ENCODE results near the gene SYNJ1. TPM values are rescaled to one million over a fixed set of nuclear protein-coding genes. Genes with fewer than 3 reads are reported as not detected.
"Not testable (repeated sequence)": the region's sequence is repeated elsewhere in the genome, so short reads cannot be mapped to it uniquely, and the experiment has no call there.

Gene SYNJ1
- 6.3 TPM for polyA plus RNA-seq (2013, experiment 1 of 4)
- 5.5 TPM for polyA plus RNA-seq (2013, experiment 2 of 4)
- 4.6 TPM for polyA plus RNA-seq (2013, experiment 3 of 4)
- 7.7 TPM for polyA plus RNA-seq (2013, experiment 4 of 4)

- Histone ChIP-seq H3K4me3 (ENCODE audit: insufficient read depth, low read depth, low read length) (peak within 1 kb of the TSS; percentile 68), H3K36me3 (ENCODE audit: control insufficient read depth, insufficient read depth, low read length) (no peaks in the 10 kb centered on the region), H3K9me3 (ENCODE audit: control insufficient read depth, low read length) (no peaks in the 10 kb centered on the region), H3K4me1 (ENCODE audit: control insufficient read depth, insufficient read depth, low read length) (no peaks in the 10 kb centered on the region), H3K27me3 (ENCODE audit: control insufficient read depth, insufficient read depth, low read length, poor library complexity, severe bottlenecking) (no peaks in the 10 kb centered on the region), H3K27ac (ENCODE audit: insufficient read depth, low read depth, low read length, poor library complexity, severe bottlenecking) (peak within 1 kb of the TSS; percentile 40)
- 0% methylated on average over 79 of the region's 79 CpGs for WGBS, 2 experiments
Measured at GRCh38 chr21:32727687-32728455, at the start of gene SYNJ1. Gene SYNJ1, minus strand, starts transcription at chr21:32728013. Its CDS starts 1,118 bp downstream, at chr21:32726895.

GRCh38 chr21:32777269-32777668 lies 49.5 kb upstream of the SYNJ1 start:
- H3K27me3 ChIP-seq (ENCODE audit: control insufficient read depth, insufficient read depth, low read length, poor library complexity, severe bottlenecking) = no peaks in the 10 kb centered on the region
- no peak overlapping the region for H3K4me3 ChIP-seq (ENCODE audit: insufficient read depth, low read depth, low read length)
- 100% methylated on average over 1 of the region's 1 CpG for WGBS, 2 experiments
- H3K4me1 ChIP-seq (ENCODE audit: control insufficient read depth, insufficient read depth, low read length) = no peaks in the 10 kb centered on the region
- no peaks in the 10 kb centered on the region for H3K9me3 ChIP-seq (ENCODE audit: control insufficient read depth, low read length)
- H3K27ac ChIP-seq (ENCODE audit: insufficient read depth, low read depth, low read length, poor library complexity, severe bottlenecking) = no peak overlapping the region
- no peaks in the 10 kb centered on the region for H3K36me3 ChIP-seq (ENCODE audit: control insufficient read depth, insufficient read depth, low read length)

GRCh38 chr21:32776743-32777142 lies 48.9 kb upstream of the SYNJ1 start:
- Histone ChIP-seq H3K4me3 (ENCODE audit: insufficient read depth, low read depth, low read length) (no peak overlapping the region), H3K9me3 (ENCODE audit: control insufficient read depth, low read length) (no peaks in the 10 kb centered on the region), H3K27me3 (ENCODE audit: control insufficient read depth, insufficient read depth, low read length, poor library complexity, severe bottlenecking) (no peaks in the 10 kb centered on the region), H3K36me3 (ENCODE audit: control insufficient read depth, insufficient read depth, low read length) (no peaks in the 10 kb centered on the region), H3K4me1 (ENCODE audit: control insufficient read depth, insufficient read depth, low read length) (no peaks in the 10 kb centered on the region), H3K27ac (ENCODE audit: insufficient read depth, low read depth, low read length, poor library complexity, severe bottlenecking) (no peak overlapping the region)
- 90 to 92% methylated on average over 6 of the region's 6 CpGs for WGBS, 2 experiments

GRCh38 chr21:32773048-32773344 lies 45.2 kb upstream of the SYNJ1 start:
- WGBS, 2 experiments = 91 to 95% methylated on average over 11 of the region's 11 CpGs
- H3K4me1 ChIP-seq (ENCODE audit: control insufficient read depth, insufficient read depth, low read length) = peaks cover 12% of the 10 kb centered on the region
- not testable (repeated sequence) for H3K27ac ChIP-seq (ENCODE audit: insufficient read depth, low read depth, low read length, poor library complexity, severe bottlenecking); H3K9me3 ChIP-seq (ENCODE audit: control insufficient read depth, low read length); H3K36me3 ChIP-seq (ENCODE audit: control insufficient read depth, insufficient read depth, low read length); H3K27me3 ChIP-seq (ENCODE audit: control insufficient read depth, insufficient read depth, low read length, poor library complexity, severe bottlenecking); H3K4me3 ChIP-seq (ENCODE audit: insufficient read depth, low read depth, low read length)

GRCh38 chr21:32772281-32773047 lies 44.7 kb upstream of the SYNJ1 start:
- 64% methylated on average over 13 of the region's 13 CpGs for WGBS, 2 experiments
- H3K4me3 ChIP-seq (ENCODE audit: insufficient read depth, low read depth, low read length) = peak overlapping the region; percentile 82
- no peaks in the 10 kb centered on the region for H3K9me3 ChIP-seq (ENCODE audit: control insufficient read depth, low read length)
- peaks cover 11% of the 10 kb centered on the region for H3K36me3 ChIP-seq (ENCODE audit: control insufficient read depth, insufficient read depth, low read length)
- H3K4me1 ChIP-seq (ENCODE audit: control insufficient read depth, insufficient read depth, low read length) = peaks cover 12% of the 10 kb centered on the region
- H3K27me3 ChIP-seq (ENCODE audit: control insufficient read depth, insufficient read depth, low read length, poor library complexity, severe bottlenecking) = no peaks in the 10 kb centered on the region
- H3K27ac ChIP-seq (ENCODE audit: insufficient read depth, low read depth, low read length, poor library complexity, severe bottlenecking) = no peak overlapping the region

- H3K4me1 ChIP-seq (ENCODE audit: control insufficient read depth, insufficient read depth, low read length) = peaks cover 12% of the 10 kb centered on the region
- H3K27me3 ChIP-seq (ENCODE audit: control insufficient read depth, insufficient read depth, low read length, poor library complexity, severe bottlenecking) = no peaks in the 10 kb centered on the region
- peaks cover 11% of the 10 kb centered on the region for H3K36me3 ChIP-seq (ENCODE audit: control insufficient read depth, insufficient read depth, low read length)
- H3K27ac ChIP-seq (ENCODE audit: insufficient read depth, low read depth, low read length, poor library complexity, severe bottlenecking) = peak overlapping the region; percentile 91
- no peaks in the 10 kb centered on the region for H3K9me3 ChIP-seq (ENCODE audit: control insufficient read depth, low read length)
- H3K4me3 ChIP-seq (ENCODE audit: insufficient read depth, low read depth, low read length) = peak overlapping the region; percentile 82
- 0 to 1% methylated on average over 56 of the region's 56 CpGs for WGBS, 2 experiments
Measured at GRCh38 chr21:32770871-32771523, 43.2 kb upstream of the SYNJ1 start.

- 92 to 94% methylated on average over 3 of the region's 3 CpGs for WGBS, 2 experiments
- peaks cover 12% of the 10 kb centered on the region for H3K4me1 ChIP-seq (ENCODE audit: control insufficient read depth, insufficient read depth, low read length)
- no peaks in the 10 kb centered on the region for H3K9me3 ChIP-seq (ENCODE audit: control insufficient read depth, low read length)
- peaks cover 18% of the 10 kb centered on the region for H3K36me3 ChIP-seq (ENCODE audit: control insufficient read depth, insufficient read depth, low read length)
- H3K27ac ChIP-seq (ENCODE audit: insufficient read depth, low read depth, low read length, poor library complexity, severe bottlenecking) = no peak overlapping the region
- H3K27me3 ChIP-seq (ENCODE audit: control insufficient read depth, insufficient read depth, low read length, poor library complexity, severe bottlenecking) = no peaks in the 10 kb centered on the region
- H3K4me3 ChIP-seq (ENCODE audit: insufficient read depth, low read depth, low read length) = no peak overlapping the region
Measured at GRCh38 chr21:32768530-32768929, 40.7 kb upstream of the SYNJ1 start.

- Histone ChIP-seq H3K4me1 (ENCODE audit: control insufficient read depth, insufficient read depth, low read length) (peaks cover 12% of the 10 kb centered on the region), H3K27ac (ENCODE audit: insufficient read depth, low read depth, low read length, poor library complexity, severe bottlenecking) (no peak overlapping the region), H3K4me3 (ENCODE audit: insufficient read depth, low read depth, low read length) (no peak overlapping the region), H3K36me3 (ENCODE audit: control insufficient read depth, insufficient read depth, low read length) (peaks cover 45% of the 10 kb centered on the region), H3K9me3 (ENCODE audit: control insufficient read depth, low read length) (no peaks in the 10 kb centered on the region), H3K27me3 (ENCODE audit: control insufficient read depth, insufficient read depth, low read length, poor library complexity, severe bottlenecking) (no peaks in the 10 kb centered on the region)
- 88 to 90% methylated on average over 2 of the region's 2 CpGs for WGBS, 2 experiments
Measured at GRCh38 chr21:32765058-32765457, 37.2 kb upstream of the SYNJ1 start.

- H3K4me3 ChIP-seq (ENCODE audit: insufficient read depth, low read depth, low read length) = no peak overlapping the region
- 95 to 100% methylated on average over 1 of the region's 1 CpG for WGBS, 2 experiments
- H3K27me3 ChIP-seq (ENCODE audit: control insufficient read depth, insufficient read depth, low read length, poor library complexity, severe bottlenecking) = no peaks in the 10 kb centered on the region
- H3K4me1 ChIP-seq (ENCODE audit: control insufficient read depth, insufficient read depth, low read length) = peaks cover 8% of the 10 kb centered on the region
- no peak overlapping the region for H3K27ac ChIP-seq (ENCODE audit: insufficient read depth, low read depth, low read length, poor library complexity, severe bottlenecking)
- H3K9me3 ChIP-seq (ENCODE audit: control insufficient read depth, low read length) = no peaks in the 10 kb centered on the region
- H3K36me3 ChIP-seq (ENCODE audit: control insufficient read depth, insufficient read depth, low read length) = peaks cover 51% of the 10 kb centered on the region
Measured at GRCh38 chr21:32764186-32764585, 36.4 kb upstream of the SYNJ1 start.

- Histone ChIP-seq H3K36me3 (ENCODE audit: control insufficient read depth, insufficient read depth, low read length) (peaks cover 48% of the 10 kb centered on the region), H3K4me3 (ENCODE audit: insufficient read depth, low read depth, low read length) (no peak overlapping the region)
- 87 to 88% methylated on average over 1 of the region's 1 CpG for WGBS, 2 experiments
Measured at GRCh38 chr21:32757804-32758203, 30.0 kb upstream of the SYNJ1 start.

More at GRCh38 chr21:32757804-32758203, 30.0 kb upstream of the SYNJ1 start:
- Histone ChIP-seq H3K4me1 (ENCODE audit: control insufficient read depth, insufficient read depth, low read length) (no peaks in the 10 kb centered on the region), H3K27me3 (ENCODE audit: control insufficient read depth, insufficient read depth, low read length, poor library complexity, severe bottlenecking) (no peaks in the 10 kb centered on the region), H3K27ac (ENCODE audit: insufficient read depth, low read depth, low read length, poor library complexity, severe bottlenecking) (no peak overlapping the region), H3K9me3 (ENCODE audit: control insufficient read depth, low read length) (no peaks in the 10 kb centered on the region)

Measured in ectodermal cell (in vitro differentiated cells).